ENCODE measurements around the gene TMC6. TPM values are rescaled to one million over a fixed set of nuclear protein-coding genes. Genes with fewer than 3 reads are reported as not detected.

The TMC6 gene
- polyA plus RNA-seq, 1 of the 3 experiments (the other 2 are of a cell fraction): 5.5 TPM

DNA sequence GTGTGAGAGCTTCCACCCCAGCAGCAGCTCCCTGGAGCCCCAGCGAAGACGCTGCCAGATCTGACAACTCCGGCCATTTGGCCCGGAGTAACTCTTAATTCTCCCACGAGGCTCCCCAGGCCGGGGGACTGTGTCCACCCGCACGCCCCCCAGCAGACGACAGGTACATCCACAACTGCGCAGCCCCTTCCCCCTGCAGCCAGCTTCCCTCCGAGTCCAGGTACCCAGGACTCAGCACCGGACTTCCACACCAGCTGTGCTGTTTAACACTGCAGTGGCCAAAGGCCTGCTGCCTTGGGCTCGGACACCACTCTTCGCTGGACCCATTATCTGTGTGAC lies 47.1 kb upstream of the TMC6 start:
- H3K36me3 ChIP-seq (replicated peaks in 1 of 2; ENCODE audit: control insufficient read depth in 1 of 2, insufficient read depth in 2 of 2, low read length in 1 of 2): peaks cover 0 to 23% of the 10 kb centered on the region in 2 experiments
- no peaks in the 10 kb centered on the region for H3K27me3 ChIP-seq (ENCODE audit: insufficient read depth)
- TF ChIP-seq POLR2AphosphoS5 (IDR thresholded peaks at IDR 0.05; ENCODE audit: low read depth, low read length): no peak
- TF ChIP-seq MXI1 (IDR thresholded peaks at IDR 0.05; ENCODE audit: low read depth, low read length): no peak
- TF ChIP-seq, protein P1, sequence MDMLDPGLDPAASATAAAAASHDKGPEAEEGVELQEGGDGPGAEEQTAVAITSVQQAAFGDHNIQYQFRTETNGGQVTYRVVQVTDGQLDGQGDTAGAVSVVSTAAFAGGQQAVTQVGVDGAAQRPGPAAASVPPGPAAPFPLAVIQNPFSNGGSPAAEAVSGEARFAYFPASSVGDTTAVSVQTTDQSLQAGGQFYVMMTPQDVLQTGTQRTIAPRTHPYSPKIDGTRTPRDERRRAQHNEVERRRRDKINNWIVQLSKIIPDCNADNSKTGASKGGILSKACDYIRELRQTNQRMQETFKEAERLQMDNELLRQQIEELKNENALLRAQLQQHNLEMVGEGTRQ (IDR thresholded peaks at IDR 0.05; ENCODE audit: borderline replicate concordance, low read depth, low read length): no peak
- no peak for TF ChIP-seq NFIC (IDR thresholded peaks at IDR 0.05; ENCODE audit: borderline replicate concordance)
- TF ChIP-seq, protein P2, sequence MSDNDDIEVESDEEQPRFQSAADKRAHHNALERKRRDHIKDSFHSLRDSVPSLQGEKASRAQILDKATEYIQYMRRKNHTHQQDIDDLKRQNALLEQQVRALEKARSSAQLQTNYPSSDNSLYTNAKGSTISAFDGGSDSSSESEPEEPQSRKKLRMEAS (IDR thresholded peaks at IDR 0.05; ENCODE audit: low read depth): no peak
- WGBS (ENCODE audit: low lambda C conversion rate): 93% methylated on average over 14 of the region's 14 CpGs
- H3F3A ChIP-seq (replicated peaks; ENCODE audit: insufficient read depth): peaks cover 6% of the 10 kb centered on the region
- no peak overlapping the region for H3K9ac ChIP-seq
- no peak overlapping the region for H3K4me2 ChIP-seq
- H3K9me2 ChIP-seq: no peaks in the 10 kb centered on the region
- no peak for DNase-seq
- H3K27ac ChIP-seq (ENCODE audit: low read depth in 2 of 2, low read length in 1 of 2): no peak overlapping the region
- no peak overlapping the region for H2AFZ ChIP-seq (ENCODE audit: low read depth)
- H3K79me2 ChIP-seq (ENCODE audit: insufficient read depth): no peaks in the 10 kb centered on the region
- ChIA-PET CTCF (interaction anchor here (0.9 to 8.3 kb wide), 22 partner anchors 10 to 748 kb away, joined by 3 to 131 read pairs (median 10); partner anchors contain the start of genes AFMID and TK1), POLR2A (interaction anchor here (1.2 to 1.4 kb wide), 3 partner anchors 9 to 59 kb away, joined by 3 to 5 read pairs (median 4); no protein-coding TSS in a partner anchor)
- peaks cover 3% of the 10 kb centered on the region; the same call in 1 of the 2 replicates for H4K20me1 ChIP-seq (ENCODE audit: insufficient read depth)
- peaks cover 5 to 8% of the 10 kb centered on the region in 2 experiments; a peak in 2 of 4 replicates for H3K4me1 ChIP-seq (ENCODE audit: control insufficient read depth in 1 of 2, insufficient read depth in 2 of 2, low read depth in 1 of 2, low read length in 1 of 2)
- no peak overlapping the region for H3K4me3 ChIP-seq (ENCODE audit: low read depth in 2 of 2, low read length in 1 of 2)
- H3K9me3 ChIP-seq: no peaks in the 10 kb centered on the region

DNA sequence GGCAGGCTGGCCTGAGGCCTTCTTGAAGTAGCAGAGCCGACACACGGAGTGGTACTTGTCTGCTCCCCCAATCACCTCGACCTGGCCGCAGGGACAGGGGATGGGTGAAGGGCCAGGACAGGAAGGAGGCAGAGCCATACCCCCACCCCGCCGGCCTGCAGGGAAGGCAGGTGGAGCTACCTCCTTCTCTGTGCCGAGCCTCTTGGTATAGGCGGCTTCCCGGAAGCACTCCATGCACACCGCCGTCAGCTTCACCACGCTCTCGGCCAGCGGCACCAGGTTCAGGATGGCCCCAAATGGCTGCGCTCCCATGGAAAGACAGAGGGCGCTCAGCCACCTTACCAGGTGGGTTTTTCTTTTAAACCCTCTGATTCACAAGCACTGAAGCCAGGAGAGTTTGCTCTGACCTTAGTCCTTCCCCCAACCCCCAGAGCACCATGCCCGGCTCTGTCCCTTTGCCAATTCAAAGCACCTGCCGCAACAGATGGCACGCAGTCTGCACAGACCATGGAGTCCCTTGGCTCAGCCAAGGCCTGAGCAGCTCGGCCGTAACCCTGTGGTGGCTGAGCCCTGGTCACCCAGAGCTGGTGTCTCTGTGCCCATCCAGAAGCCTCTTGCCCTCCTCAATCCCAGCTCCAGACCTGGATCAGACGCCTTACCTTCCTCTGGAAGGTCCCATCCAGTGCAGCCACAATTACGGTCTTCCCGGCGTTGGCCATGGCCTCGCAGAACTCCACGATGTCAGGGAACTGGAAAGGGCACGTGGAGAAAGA lies 46.5 kb upstream of the TMC6 start:
- Histone ChIP-seq H3K79me2 (ENCODE audit: insufficient read depth) (no peaks in the 10 kb centered on the region), H3K27me3 (ENCODE audit: insufficient read depth) (no peaks in the 10 kb centered on the region), H3K9me2 (no peaks in the 10 kb centered on the region), H3K27ac (ENCODE audit: low read depth in 2 of 2, low read length in 1 of 2) (no peak overlapping the region; a peak in 1 of 4 replicates), H4K20me1 (ENCODE audit: insufficient read depth) (peaks cover 8% of the 10 kb centered on the region; the same call in 1 of the 2 replicates), H3K4me3 (ENCODE audit: low read depth in 2 of 2, low read length in 1 of 2) (no peak overlapping the region), H2AFZ (ENCODE audit: low read depth) (no peak overlapping the region), H3K9ac (no peak overlapping the region), H3K4me2 (no peak overlapping the region), H3K9me3 (no peaks in the 10 kb centered on the region), H3K4me1 (ENCODE audit: control insufficient read depth in 1 of 2, insufficient read depth in 2 of 2, low read depth in 1 of 2, low read length in 1 of 2) (peaks cover 5 to 8% of the 10 kb centered on the region in 2 experiments; a peak in 2 of 4 replicates), H3K36me3 (replicated peaks in 1 of 2; ENCODE audit: control insufficient read depth in 1 of 2, insufficient read depth in 2 of 2, low read length in 1 of 2) (peaks cover 0 to 23% of the 10 kb centered on the region in 2 experiments), H3F3A (replicated peaks; ENCODE audit: insufficient read depth) (peaks cover 8% of the 10 kb centered on the region)
- POLR2A ChIA-PET: interaction anchor here (0.8 to 1.4 kb wide), 5 partner anchors 9 to 134 kb away, joined by 3 to 5 read pairs (median 3); partner anchors contain the start of genes AFMID and TK1
- DNase-seq: no peak
- TF ChIP-seq, protein P2 (IDR thresholded peaks at IDR 0.05; ENCODE audit: low read depth): no peak
- TF ChIP-seq POLR2AphosphoS5 (IDR thresholded peaks at IDR 0.05; ENCODE audit: low read depth, low read length): no peak
- TF ChIP-seq RAD21 (IDR thresholded peaks at IDR 0.05; ENCODE audit: low read length): 0 out of 2 replicates have a peak, but pooled peaks have one; percentile 6
- CTCF ChIA-PET: interaction anchor here (0.5 to 8.3 kb wide), 18 partner anchors 11 to 247 kb away, joined by 3 to 131 read pairs (median 10); partner anchors contain the start of genes AFMID and TK1
- 95% methylated on average over 26 of the region's 28 CpGs for WGBS (ENCODE audit: low lambda C conversion rate)

All from SK-N-SH (cell line).